Embryonic facial prominence (tissue), 1 donor: ENCODE data around the gene WTIP.
"Not testable (repeated sequence)": the region's sequence is repeated elsewhere in the genome, so short reads cannot be mapped to it uniquely, and the experiment has no call there.

Experiments used
- DNase-seq: peaks from one replicate; pipeline ENCODE4 v3.0.0-alpha.2; 2016; ENCODE audit errors: extremely low spot score

The WTIP gene

DNA sequence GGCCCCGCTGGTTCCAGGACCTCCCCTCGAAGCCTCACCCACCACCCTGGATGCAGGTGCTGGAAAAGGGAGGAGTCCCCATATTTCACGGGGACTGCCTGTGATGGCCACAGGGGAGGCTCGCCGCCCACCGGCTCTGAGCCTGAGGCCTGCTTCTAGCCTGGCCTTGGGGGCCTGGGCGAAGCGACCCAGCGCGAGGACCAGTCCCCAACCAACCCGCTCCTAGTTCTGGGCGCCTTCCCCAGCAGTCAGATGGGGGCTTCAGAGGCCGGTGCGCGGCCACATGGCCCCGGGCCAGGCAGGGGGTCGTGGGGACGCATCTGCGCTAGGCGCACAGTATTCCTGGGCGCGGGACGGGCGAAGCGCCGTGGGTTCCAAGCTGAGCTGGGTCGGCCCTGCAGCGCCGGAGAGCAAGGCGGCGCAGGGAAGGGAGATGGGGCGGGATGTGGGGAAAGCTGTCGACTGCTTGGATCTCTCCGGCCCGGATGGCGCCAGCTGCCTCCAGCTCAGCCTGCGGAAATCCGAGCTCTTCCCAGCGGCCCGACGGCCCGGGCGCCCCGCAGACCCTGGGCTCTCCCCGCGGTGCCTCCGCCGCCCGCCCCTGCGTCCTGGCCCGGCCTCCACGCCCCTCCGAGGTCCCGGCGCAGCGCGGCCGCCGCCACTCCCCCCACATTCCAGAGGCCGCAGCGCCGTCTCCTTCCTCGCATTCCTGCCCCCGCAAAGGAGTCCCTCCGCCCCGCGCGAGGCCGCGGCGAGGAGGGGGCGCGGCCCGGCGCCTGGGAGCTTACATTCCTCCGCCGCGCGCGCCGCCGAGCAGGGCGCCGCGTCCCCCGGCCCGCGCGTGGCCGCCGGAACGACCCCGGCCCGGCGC, at the start of gene WTIP:
Gene WTIP (plus strand): TSS at position 788 of the 871 bp plus-strand sequence. CDS start 217 bp downstream, outside the sequence.
- peak; percentile 77 for DNase-seq

GRCh38 chr19:34432797-34433196, 48.8 kb upstream of the WTIP start:
- no peak for DNase-seq

DNA sequence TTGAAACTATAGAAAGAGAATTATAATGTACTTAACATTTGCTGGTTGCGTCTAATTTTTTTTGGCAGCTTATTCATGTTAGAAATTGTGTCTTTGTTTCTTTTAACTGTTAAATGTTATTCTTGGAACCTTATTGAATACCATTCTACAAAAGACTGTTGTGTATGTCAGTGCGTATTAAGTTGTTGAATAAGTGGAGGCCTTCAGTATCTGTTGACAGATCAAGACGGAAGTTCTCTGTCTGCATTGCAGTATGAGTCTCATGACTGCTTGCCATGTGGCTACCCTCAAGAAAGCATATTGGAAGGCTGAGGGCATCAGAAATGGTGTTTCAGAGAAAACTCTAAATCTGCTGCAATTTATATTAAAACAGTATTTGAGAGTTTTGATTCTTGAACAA, 44.8 kb upstream of the WTIP start:
- DNase-seq: no peak

DNA sequence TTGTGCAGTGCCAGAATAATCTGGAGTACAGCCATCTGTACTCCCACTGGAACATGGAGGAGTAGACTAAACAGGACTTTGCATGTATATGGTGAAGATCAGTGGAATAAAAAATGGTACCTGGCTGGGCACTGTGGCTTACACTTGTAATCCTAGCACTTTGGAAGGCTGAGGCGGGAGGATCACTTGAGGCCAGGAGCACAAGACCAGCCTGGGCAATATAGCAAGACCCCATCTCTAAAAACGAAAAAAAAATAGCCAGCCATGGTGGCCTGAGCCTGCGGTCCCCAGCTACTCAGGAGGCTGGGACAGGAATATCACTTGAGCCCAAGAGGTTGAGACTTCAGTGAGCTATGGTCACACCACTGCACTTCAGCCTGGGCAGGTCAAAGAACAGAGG, 33.4 kb upstream of the WTIP start:
- no peak for DNase-seq

DNA sequence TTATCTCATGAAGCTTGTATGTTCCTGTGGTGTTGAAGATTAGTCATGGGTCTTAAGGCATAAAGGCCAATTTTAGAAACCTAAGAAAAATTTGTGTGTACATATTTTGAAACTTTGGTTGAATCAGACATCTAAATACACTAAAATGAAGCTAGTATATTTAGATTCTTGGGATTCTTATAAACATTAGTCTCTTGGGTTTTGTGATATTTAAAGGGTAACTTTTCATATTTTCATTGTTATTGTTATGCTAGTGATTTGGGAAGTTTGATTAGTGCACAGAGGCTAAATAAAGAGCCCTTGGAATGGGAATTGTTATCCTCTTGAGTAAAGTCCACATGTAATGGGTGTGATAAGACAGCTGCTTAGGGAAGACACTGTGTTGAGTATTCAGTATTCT, 28.8 kb upstream of the WTIP start:
- no peak for DNase-seq

GRCh38 chr19:34454091-34454490, 27.5 kb upstream of the WTIP start:
- no peak for DNase-seq

DNA sequence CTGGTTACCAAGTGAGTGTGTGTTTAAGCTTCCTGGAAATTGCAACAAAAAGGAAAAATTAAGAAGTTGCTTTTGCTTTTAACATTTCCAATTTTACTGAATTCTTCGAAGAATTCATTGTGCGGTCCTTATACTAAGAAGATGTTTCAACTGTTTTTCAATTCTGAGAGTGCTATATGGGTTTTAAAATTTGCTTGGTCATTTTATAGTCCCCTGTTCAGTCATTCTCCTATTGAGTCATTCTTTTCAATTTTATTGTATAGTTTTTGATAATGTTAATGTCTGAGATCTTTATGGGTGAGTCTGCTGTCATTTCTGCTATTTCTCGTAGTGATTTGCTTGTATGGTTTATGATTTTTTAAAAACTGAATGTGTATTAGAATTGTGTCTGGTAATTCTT, 26.9 kb upstream of the WTIP start:
- DNase-seq: no peak

- not testable (repeated sequence) for DNase-seq
These were observed 25.6 kb upstream of the WTIP start for GRCh38 chr19:34455783-34456480.

GRCh38 chr19:34457446-34457845, 24.1 kb upstream of the WTIP start:
- DNase-seq: no peak

DNA sequence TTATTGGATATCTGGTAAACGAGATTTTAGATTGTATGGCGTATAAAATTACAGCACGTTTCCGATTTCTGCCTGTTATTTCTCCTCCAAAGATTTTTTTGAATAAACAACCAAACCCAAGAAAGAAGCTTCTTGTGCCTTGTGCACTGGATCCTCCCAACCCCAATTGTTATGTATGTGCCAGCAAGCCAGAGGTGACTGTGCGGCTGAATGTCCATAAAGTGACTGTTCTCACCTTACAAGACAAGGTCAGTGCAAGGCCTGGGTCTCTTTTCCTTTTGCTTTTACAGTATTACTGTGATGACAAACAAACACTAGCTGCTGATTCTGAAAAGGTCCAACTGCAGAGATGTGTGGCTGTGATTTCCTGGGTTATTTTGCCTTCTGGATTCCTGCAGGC, 22.9 kb upstream of the WTIP start:
- no peak for DNase-seq

GRCh38 chr19:34459614-34460013, 21.9 kb upstream of the WTIP start:
- DNase-seq: no peak

DNA sequence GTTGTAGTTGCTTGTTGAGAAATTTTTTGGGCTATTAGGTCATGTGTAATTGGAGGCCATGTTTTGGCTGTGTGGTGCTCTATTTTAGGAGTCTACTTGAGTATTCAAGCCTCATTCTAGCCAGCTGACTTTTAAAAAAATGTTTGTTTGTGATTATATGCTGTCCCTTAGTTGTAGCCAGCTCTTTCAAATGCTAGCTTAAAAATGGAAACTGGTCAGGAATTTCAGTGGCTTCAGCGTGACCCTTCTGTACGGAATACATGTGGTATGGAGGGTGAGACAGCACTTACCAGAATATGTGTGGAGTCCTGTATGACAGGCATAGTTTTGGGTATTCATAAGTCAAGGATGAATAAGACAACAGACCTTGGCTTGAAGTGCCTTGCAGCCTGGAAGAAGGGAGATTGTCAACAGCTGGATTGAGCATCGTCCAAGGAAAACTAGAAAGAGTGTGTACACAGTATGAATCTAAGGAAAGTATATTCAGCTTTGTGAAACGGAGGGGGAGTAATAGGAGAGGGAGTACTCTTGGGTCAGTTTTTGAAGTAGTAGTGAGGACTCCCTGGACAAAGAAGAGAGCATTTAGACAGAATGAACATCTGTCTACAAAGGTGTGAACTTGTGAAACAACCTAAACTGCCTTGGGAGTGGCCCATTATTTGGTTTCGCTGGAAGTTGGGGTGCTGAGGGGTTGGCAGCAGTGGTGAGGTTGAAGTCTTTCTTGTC, 20.0 kb upstream of the WTIP start:
- no peak for DNase-seq

DNA sequence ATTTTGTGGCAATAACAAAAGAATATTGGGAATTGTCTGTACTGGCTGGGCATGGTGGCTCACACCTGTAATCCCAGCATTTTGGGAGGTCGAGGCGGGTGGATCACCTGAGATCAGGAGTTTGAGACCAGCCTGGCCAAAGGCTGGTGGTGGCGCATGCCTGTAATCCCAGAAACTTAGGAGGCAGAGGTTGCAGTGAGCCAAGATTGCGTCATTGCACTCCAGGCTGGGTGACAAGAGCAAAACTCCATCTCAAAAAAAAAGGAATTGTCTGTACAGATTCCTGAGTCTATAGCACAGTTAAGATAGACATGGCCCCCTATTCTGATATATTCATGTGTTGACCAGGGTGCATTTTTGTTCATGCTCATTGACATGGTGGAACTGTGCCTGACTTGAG, 16.8 kb upstream of the WTIP start:
- not testable (repeated sequence) for DNase-seq

- no peak for DNase-seq
These were observed 13.1 kb upstream of the WTIP start for GRCh38 chr19:34468409-34468808.

DNA sequence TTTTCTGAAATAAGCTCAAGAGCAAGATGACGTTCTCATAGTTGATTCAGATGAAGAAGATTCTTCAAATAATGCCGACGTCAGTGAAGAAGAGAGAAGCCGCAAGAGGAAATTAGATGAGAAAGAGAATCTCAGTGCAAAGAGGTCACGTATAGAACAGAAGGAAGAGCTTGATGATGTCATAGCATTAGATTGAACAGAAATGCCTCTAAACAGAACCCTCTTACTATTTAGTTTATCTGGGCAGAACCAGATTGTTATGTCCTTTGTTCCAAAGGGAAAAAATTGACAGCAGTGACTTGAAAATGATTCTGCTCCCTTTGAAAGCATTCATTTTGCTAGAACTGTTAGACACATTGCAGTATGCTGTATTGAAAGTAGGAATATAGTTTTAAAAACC, 12.5 kb upstream of the WTIP start:
- not testable (repeated sequence) for DNase-seq

DNA sequence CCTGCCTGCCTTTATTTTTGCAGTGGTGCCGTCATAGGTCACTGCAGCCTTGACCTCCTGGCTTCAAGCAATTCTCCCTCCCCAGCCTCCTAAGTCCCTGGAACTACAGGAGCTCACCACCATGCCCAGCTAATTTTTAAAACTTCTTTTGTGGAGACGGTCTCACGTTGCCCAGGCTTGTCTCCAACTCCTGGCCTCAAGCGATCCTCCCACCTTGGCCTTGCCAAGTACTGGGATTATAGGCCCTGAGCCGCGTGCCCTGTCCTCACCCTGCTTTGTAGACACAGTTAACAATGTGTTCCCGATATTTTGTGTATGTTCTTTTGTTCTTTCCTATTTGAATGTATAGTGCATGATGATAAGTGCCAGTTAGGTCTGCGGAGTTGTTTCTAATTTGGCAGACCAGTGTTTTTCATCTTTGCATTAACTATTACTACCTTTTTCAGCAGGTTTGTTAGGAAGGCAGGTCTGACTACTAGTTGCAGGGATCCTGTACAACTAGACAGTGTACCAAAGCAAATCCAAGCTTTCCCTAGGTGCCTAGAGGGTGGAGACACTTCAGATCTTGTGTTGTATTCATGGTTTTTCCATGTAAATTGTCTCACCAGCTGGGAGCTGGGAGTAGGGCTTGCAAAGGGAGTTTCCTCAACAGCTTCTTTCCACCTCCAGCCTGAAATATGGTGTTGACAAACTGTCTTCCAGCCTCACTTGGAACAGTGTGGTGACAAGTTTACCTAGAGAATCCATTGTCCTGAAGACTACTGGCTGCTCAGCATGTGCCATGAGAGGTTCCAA, 9.5 kb upstream of the WTIP start:
- no peak for DNase-seq

GRCh38 chr19:34474233-34474989, 7.1 kb upstream of the WTIP start:
- no peak for DNase-seq

- DNase-seq: no peak
These were observed 6.3 kb upstream of the WTIP start for GRCh38 chr19:34475026-34475974.

GRCh38 chr19:34475975-34476594, 5.5 kb upstream of the WTIP start:
- DNase-seq: no peak
